ENCODE measurements around the gene ARHGAP5.

Gene ARHGAP5

DNA sequence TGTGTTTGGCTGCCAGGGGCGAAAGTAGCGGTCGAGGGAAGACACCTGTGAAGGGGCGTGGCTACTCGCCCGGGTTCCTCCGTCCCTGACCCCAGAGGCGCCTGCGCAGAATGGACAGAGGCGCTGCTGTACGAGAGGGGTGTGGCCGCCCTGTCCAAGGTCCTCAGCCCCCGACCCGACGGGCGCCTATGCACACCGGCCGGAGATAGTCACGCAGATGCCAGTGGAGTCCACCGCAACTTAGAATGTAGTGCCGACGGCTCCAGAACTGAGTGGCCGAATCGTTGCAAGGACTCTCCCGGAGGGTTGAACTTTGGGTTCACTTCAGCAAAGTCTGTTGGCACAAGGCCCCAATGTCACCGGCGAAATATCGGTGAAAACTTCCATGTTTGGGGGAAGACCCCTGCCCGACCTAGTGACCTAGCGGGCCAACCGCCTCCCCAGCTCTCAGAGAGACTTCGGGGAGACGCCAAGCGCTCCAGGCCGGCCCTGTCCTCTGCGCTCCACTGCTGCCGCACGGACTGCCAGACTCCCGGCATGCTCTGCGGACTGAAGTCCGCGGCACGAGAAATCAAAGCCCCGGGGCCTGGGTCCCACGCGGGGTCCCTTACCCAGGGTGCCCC lies 124.2 kb downstream of the ARHGAP5 start:
- H3K27me3 Mint-ChIP-seq, result peaks cover 4% of the 10 kb centered on the region
- H3K27ac Mint-ChIP-seq, result peak overlapping the region; percentile 99
- H3K4me1 Mint-ChIP-seq (ENCODE audit: low read depth), result peaks cover 61% of the 10 kb centered on the region
- no peaks in the 10 kb centered on the region for H3K9me3 Mint-ChIP-seq
- peak overlapping the region; percentile 88 for H3K4me3 Mint-ChIP-seq
- H3K36me3 Mint-ChIP-seq (ENCODE audit: low read depth), result no peaks in the 10 kb centered on the region

DNA sequence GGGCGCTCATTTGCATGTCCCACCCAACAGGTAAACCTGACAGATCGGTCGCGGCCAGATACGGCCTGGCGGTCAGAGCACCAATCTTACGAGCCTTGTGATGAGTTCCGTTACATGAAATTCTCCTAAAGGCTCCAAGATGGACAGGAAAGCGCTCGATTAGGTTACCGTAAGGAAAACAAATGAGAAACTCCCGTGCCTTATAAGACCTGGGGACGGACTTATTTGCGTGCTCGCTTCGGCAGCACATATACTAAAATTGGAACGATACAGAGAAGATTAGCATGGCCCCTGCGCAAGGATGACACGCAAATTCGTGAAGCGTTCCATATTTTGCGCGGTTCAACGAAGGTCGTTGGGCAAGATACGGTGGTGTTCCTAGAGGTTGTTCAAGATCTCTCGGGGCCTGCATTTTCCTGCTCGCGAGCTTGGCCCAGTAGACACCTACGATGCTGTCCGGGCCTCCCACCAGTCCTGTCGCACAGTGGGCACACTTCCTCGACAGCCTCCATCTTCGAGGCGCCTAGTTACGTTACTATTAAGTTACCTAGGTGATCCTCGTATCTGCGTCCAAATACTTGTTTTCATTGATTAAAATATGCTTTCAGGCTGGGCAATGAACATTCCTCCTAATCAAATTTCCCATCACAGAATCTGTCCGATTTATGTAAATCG lies 124.8 kb downstream of the ARHGAP5 start, which contains the start of gene RNU6-7:
TSS of gene RNU6-7 (plus strand) at position 230 of the 675 bp plus-strand sequence.
- H3K36me3 Mint-ChIP-seq (ENCODE audit: low read depth), result no peaks in the 10 kb centered on the region
- peaks cover 66% of the 10 kb centered on the region for H3K4me1 Mint-ChIP-seq (ENCODE audit: low read depth)
- peaks cover 4% of the 10 kb centered on the region for H3K27me3 Mint-ChIP-seq
- H3K27ac Mint-ChIP-seq, result peak within 1 kb of the TSS; percentile 99
- H3K4me3 Mint-ChIP-seq, result peak within 1 kb of the TSS; percentile 88
- no peaks in the 10 kb centered on the region for H3K9me3 Mint-ChIP-seq

DNA sequence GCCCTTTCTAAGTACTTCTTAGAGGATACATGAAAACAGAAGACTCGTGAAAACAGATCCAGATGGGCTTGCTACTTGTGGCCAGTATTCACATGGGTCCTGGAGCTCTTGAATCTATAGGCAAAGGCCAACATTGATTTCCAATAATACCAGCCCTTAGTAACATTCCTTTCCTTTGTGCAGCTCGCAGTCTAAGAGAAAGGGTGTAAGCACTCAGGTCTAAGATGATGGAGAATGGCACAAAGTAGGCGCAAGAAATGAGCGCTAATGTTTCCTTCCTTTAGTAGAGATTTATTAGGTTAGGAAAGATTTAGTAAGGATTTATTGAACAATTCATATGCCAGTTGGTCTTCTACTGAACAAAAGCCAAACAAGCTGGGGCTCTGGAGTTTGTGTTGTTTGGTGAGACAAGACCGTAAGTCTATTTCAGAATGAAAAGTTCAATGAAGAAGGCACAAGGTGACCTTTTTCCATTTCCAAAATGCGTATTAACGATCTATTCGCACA lies 125.4 kb downstream of the ARHGAP5 start:
- H3K4me1 Mint-ChIP-seq (ENCODE audit: low read depth), result peaks cover 65% of the 10 kb centered on the region
- H3K4me3 Mint-ChIP-seq, result peak overlapping the region; percentile 88
- H3K27me3 Mint-ChIP-seq, result peaks cover 4% of the 10 kb centered on the region

DNA sequence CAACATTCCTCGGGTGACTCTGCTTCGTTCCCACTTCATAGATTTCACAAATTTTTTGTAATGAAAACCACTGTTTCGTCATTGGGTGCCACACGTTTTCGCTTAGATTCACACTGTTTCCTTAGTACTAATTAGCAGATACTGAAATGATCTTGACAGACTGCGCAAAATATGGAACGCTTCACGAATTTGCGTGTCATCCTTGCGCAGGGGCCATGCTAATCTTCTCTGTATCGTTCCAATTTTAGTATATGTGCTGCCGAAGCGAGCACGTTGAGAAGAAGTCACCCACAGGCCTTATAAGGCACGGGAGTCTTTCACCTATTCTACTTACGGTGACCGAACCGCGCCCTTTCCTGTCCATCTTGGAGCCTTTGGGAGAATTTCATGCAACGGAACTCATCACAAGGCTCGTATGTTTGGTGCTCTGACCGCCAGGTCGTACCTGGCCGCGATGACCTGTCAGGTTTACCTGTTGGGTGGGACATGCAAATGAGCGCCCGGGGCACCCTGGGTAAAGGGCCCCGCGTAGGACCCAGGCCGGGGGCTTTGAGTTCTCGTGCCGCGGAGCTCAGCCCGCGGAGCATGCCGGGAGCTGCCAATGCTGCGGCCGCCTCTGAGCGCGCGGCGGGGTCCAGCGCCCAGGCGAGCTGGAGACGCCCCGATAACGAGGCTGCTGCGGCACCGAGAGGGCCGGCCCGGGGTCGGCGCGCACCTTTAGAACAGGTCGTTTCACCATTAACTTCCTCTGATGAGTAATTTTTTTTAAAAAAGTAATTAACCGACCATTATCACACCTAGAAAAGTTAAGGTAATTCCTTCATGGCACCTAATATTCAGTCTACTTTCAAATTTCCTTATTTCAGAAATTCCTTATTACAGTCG lies 126.1 kb downstream of the ARHGAP5 start, which contains the start of gene RNU6-8:
TSS of gene RNU6-8 (minus strand) at position 272 of the 885 bp plus-strand sequence.
- no peaks in the 10 kb centered on the region for H3K36me3 Mint-ChIP-seq (ENCODE audit: low read depth)
- no peaks in the 10 kb centered on the region for H3K9me3 Mint-ChIP-seq
- peak within 1 kb of the TSS; percentile 88 for H3K4me3 Mint-ChIP-seq
- peaks cover 4% of the 10 kb centered on the region for H3K27me3 Mint-ChIP-seq
- peak within 1 kb of the TSS; percentile 99 for H3K27ac Mint-ChIP-seq
- H3K4me1 Mint-ChIP-seq (ENCODE audit: low read depth), result peaks cover 58% of the 10 kb centered on the region

More for the DNA sequence above, 125.4 kb downstream of the ARHGAP5 start:
- Mint-ChIP-seq H3K27ac (peak overlapping the region; percentile 99), H3K36me3 (ENCODE audit: low read depth) (no peaks in the 10 kb centered on the region), H3K9me3 (no peaks in the 10 kb centered on the region)

DNA sequence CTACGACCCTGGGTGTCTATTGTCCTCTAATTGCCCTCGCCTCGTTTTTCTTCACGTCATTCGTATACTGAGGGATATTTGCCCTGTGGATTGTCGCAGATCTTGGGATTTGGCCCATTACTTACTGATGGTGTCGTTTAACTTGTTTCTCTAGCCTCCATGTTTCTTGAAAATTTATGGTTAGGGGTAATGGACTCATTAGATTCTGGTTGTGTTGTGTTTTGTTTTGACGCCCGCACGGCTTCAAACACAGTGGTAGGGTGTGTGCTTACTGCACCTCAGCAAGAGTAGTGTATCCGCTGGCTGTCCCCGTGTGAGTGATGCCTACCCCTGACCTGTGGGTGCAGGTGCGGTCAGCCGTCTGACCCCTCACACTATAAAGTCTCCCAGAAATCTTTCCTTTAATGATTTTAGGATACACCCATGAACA lies 126.8 kb downstream of the ARHGAP5 start:
- H3K4me1 Mint-ChIP-seq (ENCODE audit: low read depth), result peaks cover 58% of the 10 kb centered on the region
- no peaks in the 10 kb centered on the region for H3K9me3 Mint-ChIP-seq
- peak overlapping the region; percentile 88 for H3K4me3 Mint-ChIP-seq
- peaks cover 6% of the 10 kb centered on the region for H3K27me3 Mint-ChIP-seq
- peak overlapping the region; percentile 99 for H3K27ac Mint-ChIP-seq
- H3K36me3 Mint-ChIP-seq (ENCODE audit: low read depth), result no peaks in the 10 kb centered on the region

DNA sequence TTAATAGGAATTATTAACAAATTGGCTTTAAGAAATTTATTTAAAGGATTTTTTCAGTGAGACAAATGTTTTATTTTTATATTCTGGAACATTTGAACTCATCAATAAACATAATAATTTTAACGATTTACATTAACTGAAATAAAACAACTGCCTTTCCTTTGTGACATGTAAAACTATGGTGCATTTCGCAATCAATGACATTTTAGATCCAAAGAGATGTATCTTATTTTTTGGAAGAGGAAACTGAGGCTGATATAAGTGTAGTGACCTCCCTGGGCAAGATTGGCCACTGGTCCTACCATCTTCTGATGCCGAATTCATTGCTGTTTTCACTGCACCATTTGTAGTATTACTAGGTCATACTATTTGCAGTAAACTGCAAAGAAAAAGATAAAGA lies 128.4 kb downstream of the ARHGAP5 start:
- H3K27me3 Mint-ChIP-seq, result peaks cover 9% of the 10 kb centered on the region
- H3K36me3 Mint-ChIP-seq (ENCODE audit: low read depth), result peaks cover 3% of the 10 kb centered on the region
- peaks cover 51% of the 10 kb centered on the region for H3K4me1 Mint-ChIP-seq (ENCODE audit: low read depth)
- H3K9me3 Mint-ChIP-seq, result no peaks in the 10 kb centered on the region
- H3K4me3 Mint-ChIP-seq, result peak overlapping the region; percentile 26
- no peak overlapping the region for H3K27ac Mint-ChIP-seq

DNA sequence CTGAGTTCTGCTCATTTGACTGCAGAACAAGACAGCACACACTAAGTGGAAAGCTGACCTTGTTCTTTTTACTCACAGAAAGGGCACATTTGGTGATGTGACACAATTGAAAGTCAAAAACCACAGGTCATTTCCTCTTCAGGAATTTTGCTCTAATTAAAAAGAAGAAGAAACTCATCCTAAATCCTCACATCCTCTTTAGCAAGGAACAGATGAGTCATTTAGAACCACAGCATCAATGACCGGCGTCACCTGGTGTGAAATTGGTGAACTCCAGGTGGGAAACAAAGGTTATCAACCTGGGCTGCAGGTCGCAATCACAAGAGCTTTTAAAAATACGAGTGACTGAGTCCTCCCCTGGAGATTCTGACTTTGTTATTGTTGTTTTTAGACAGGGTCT lies 128.9 kb downstream of the ARHGAP5 start:
- Mint-ChIP-seq H3K27me3 (peaks cover 9% of the 10 kb centered on the region), H3K27ac (no peak overlapping the region), H3K4me3 (peak overlapping the region; percentile 26)

DNA sequence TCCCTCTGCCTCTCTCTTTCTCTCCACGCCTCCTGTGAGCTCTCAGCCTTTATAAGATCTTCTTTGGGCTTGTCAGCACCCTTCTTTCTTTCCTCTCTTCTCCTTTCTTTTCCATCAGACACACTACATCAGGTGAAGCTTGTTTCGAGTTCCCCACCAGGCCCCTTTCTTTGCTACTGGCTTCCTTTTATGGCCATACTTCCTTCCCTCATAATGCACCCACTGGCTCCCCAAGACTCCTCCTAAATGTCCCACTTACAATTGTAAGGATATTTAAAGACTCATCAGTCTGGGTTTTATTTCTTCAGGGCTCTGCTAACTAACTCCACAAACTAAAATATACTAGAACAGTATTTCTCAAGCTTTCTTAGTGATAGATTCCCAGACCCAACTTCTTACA lies 129.4 kb downstream of the ARHGAP5 start:
- H3K4me1 Mint-ChIP-seq (ENCODE audit: low read depth), result peaks cover 45% of the 10 kb centered on the region
- H3K4me3 Mint-ChIP-seq, result no peak overlapping the region
- H3K36me3 Mint-ChIP-seq (ENCODE audit: low read depth), result peaks cover 3% of the 10 kb centered on the region
- peaks cover 9% of the 10 kb centered on the region for H3K27me3 Mint-ChIP-seq
- H3K9me3 Mint-ChIP-seq, result no peaks in the 10 kb centered on the region
- H3K27ac Mint-ChIP-seq, result no peak overlapping the region

More for the DNA sequence above, 128.9 kb downstream of the ARHGAP5 start:
- Mint-ChIP-seq H3K9me3 (no peaks in the 10 kb centered on the region), H3K4me1 (ENCODE audit: low read depth) (peaks cover 46% of the 10 kb centered on the region), H3K36me3 (ENCODE audit: low read depth) (peaks cover 3% of the 10 kb centered on the region)

DNA sequence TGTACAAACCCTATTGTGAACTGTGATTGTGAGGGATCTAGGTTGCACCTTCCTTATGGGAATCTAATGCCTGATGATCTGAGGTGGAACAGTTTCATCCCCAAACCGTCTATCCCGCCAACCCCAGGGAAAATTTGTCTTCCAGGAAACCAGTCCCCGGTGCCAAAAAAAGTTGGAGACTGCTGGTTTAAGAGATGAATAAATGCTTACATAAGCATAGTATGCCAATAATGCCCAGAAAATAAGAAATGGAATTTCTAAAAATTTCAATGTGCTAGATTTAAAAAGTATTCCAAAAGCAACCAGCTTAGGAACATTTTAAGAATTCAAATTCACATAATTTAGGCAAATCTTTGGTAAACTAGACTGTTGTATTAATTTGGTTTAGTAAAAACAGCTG lies 131.4 kb downstream of the ARHGAP5 start:
- H3K4me1 Mint-ChIP-seq (ENCODE audit: low read depth), result peaks cover 29% of the 10 kb centered on the region
- H3K27me3 Mint-ChIP-seq, result peaks cover 9% of the 10 kb centered on the region
- H3K36me3 Mint-ChIP-seq (ENCODE audit: low read depth), result peaks cover 3% of the 10 kb centered on the region
- H3K4me3 Mint-ChIP-seq, result no peak overlapping the region
- H3K27ac Mint-ChIP-seq, result no peak overlapping the region
- no peaks in the 10 kb centered on the region for H3K9me3 Mint-ChIP-seq
